Keratinocyte (primary cell): ENCODE measurements around the gene ITGAV. TPM values are rescaled to one million over a fixed set of nuclear protein-coding genes. Genes with fewer than 3 reads are reported as not detected.

Source experiments
- DNase-seq: peaks from one replicate; pipeline ENCODE4 v3.0.0-alpha.2; 2011; ENCODE audit warnings: low read depth, missing footprints, low spot score
- FAIRE-seq: peaks from 2 replicates; lab custom pipeline; 2011; peaks lifted over from hg19 to GRCh38; lab: Jason Lieb, UNC
- H2AFZ ChIP-seq: 2 replicates; pipeline ENCODE4 v1.6.0; 2012; ENCODE audit warnings: low read length, control low read depth, inconsistent platforms; ENCODE audit not compliant: control insufficient read depth
- H3K27ac ChIP-seq: 2 replicates; pipeline ENCODE4 v1.5.1; 2011; ENCODE audit warnings: low read length; ENCODE audit not compliant: control insufficient read depth, insufficient read depth
- H3K27me3 ChIP-seq: 3 replicates; pipeline ENCODE4 v1.6.0; 2011; ENCODE audit warnings: low read length; ENCODE audit not compliant: control insufficient read depth, insufficient read depth; ENCODE audit errors: extremely low read depth
- H3K36me3 ChIP-seq, 2 experiments: 2 replicates in 1 of 2; 3 replicates in 1 of 2; pipeline ENCODE4 v1.5.1; 2011; ENCODE audit warnings: low read length in 2 of 2, mild to moderate bottlenecking in 1 of 2; ENCODE audit not compliant: control insufficient read depth in 2 of 2, insufficient read depth in 2 of 2; ENCODE audit errors: extremely low read depth in 1 of 2
- H3K4me1 ChIP-seq: 3 replicates; pipeline ENCODE4 v1.5.1; 2011; ENCODE audit warnings: low read length; ENCODE audit not compliant: control insufficient read depth, insufficient read depth; ENCODE audit errors: extremely low read depth
- H3K4me2 ChIP-seq: 3 replicates; pipeline ENCODE4 v1.6.0; 2011; ENCODE audit warnings: low read depth, low read length; ENCODE audit not compliant: control insufficient read depth, insufficient read depth; ENCODE audit errors: extremely low read depth
- H3K4me3 ChIP-seq, 3 experiments: fragments of 200-600 bp in 1 of 3; sonication (generic) in 1 of 3; 2 replicates in 2 of 3; 3 replicates in 1 of 3; pipeline ENCODE4 v1.5.1; 2011 to 2016; ENCODE audit warnings: low read length in 3 of 3, mild to moderate bottlenecking in 3 of 3, control low read depth in 2 of 3, inconsistent platforms in 1 of 3, low read depth in 1 of 3, mixed read lengths in 1 of 3, mixed run types in 1 of 3, moderate library complexity in 1 of 3; ENCODE audit not compliant: control insufficient read depth in 2 of 3, insufficient read depth in 2 of 3; ENCODE audit errors: extremely low read depth in 1 of 3
- H3K79me2 ChIP-seq: 2 replicates; pipeline ENCODE4 v1.6.0; 2012; ENCODE audit warnings: low read length; ENCODE audit not compliant: control insufficient read depth, insufficient read depth
- H3K9ac ChIP-seq: 3 replicates; pipeline ENCODE4 v1.6.0; 2011; ENCODE audit warnings: low read length; ENCODE audit not compliant: control insufficient read depth, insufficient read depth; ENCODE audit errors: extremely low read depth
- H3K9me1 ChIP-seq: 3 replicates; pipeline ENCODE4 v1.6.0; 2011; ENCODE audit warnings: low read length; ENCODE audit not compliant: control insufficient read depth, insufficient read depth; ENCODE audit errors: extremely low read depth
- H3K9me3 ChIP-seq: 2 replicates; pipeline ENCODE4 v1.5.1; 2012; ENCODE audit warnings: low read depth, low read length; ENCODE audit not compliant: control insufficient read depth
- H4K20me1 ChIP-seq: 3 replicates; pipeline ENCODE4 v1.6.0; 2011; ENCODE audit warnings: low read length; ENCODE audit not compliant: control insufficient read depth, insufficient read depth; ENCODE audit errors: extremely low read depth
- CTCF ChIP-seq, 3 experiments: IDR thresholded peaks in 1 of 3; conservative IDR thresholded peaks in 1 of 3; optimal IDR thresholded peaks in 1 of 3; 2 replicates in 2 of 3; 3 replicates in 1 of 3; pipeline versions ENCODE3 to v1.5.1; 2011; ENCODE audit warnings: low read length in 3 of 3, mild to moderate bottlenecking in 3 of 3, moderate library complexity in 2 of 3, control low read depth in 1 of 3, inconsistent platforms in 1 of 3; ENCODE audit not compliant: insufficient read depth in 2 of 3; ENCODE audit errors: extremely low read depth in 1 of 3
- EZH2 ChIP-seq: IDR thresholded peaks from one replicate; pipeline ENCODE4 v1.6.1; 2012; ENCODE audit warnings: inconsistent platforms, mild to moderate bottlenecking, low read length, moderate library complexity
- dilution Hi-C: fragments of 300-500 bp; cut with MboI; formaldehyde crosslinking; loops from one replicate; pipeline ENCODE4 v1.7.0; 2020; ENCODE audit warnings: low sequenced_read_pairs; ENCODE audit not compliant: extremely low pct_ligation_motif_present
- polyA plus RNA-seq, 5 experiments: library from polyadenylated mRNA; depleted of rRNA in 3 of 5; stranded (reverse) in 3 of 5; stranded (forward) in 1 of 5; unstranded in 1 of 5; fragments of >200 nt; gene quantifications; 1 replicate in 1 of 5; 2 replicates in 3 of 5; 3 replicates in 1 of 5; pipeline versions ENCODE4 v1.2.1 to v1.2.3, GENCODE V29; 2011 to 2012; ENCODE audit warnings: missing spikeins in 2 of 5, low read depth in 1 of 5, low replicate concordance in 1 of 5

Gene ITGAV
- polyA plus RNA-seq, 1 donor (not counting 4 experiments of a cell fraction or from before 2014, with no cell fraction given), result 63.7 TPM

GRCh38 chr2:186559370-186559769 lies 30.5 kb upstream of the ITGAV start:
- FAIRE-seq (no peak), DNase-seq (no peak)
- H3K27me3 ChIP-seq, result no peaks in the 10 kb centered on the region
- dilution Hi-C loops, result no loop called here
- H3K27ac ChIP-seq, result no peak overlapping the region
- H3K4me3 ChIP-seq, result no peak overlapping the region
- H3K4me2 ChIP-seq, result no peak overlapping the region
- H3K9me1 ChIP-seq, result no peaks in the 10 kb centered on the region
- peaks cover 7% of the 10 kb centered on the region for H3K4me1 ChIP-seq
- H3K36me3 ChIP-seq, result no peaks in the 10 kb centered on the region
- H3K79me2 ChIP-seq, result no peaks in the 10 kb centered on the region
- H3K9me3 ChIP-seq, result no peaks in the 10 kb centered on the region
- no peaks in the 10 kb centered on the region for H4K20me1 ChIP-seq
- no peak overlapping the region for H2AFZ ChIP-seq
- no peak overlapping the region for H3K9ac ChIP-seq
- TF ChIP-seq EZH2 (no peak), CTCF (optimal IDR thresholded peaks at IDR 0.05 in 1 of 3, IDR thresholded peaks at IDR 0.05 in 1 of 3, conservative IDR thresholded peaks at IDR 0.05 in 1 of 3; ENCODE audit: extremely low read depth in 1 of 3, insufficient read depth in 2 of 3, low read length in 3 of 3) (no peak)

GRCh38 chr2:186559848-186560247 lies 30.0 kb upstream of the ITGAV start:
- Histone ChIP-seq H3K36me3 (no peaks in the 10 kb centered on the region), H3K4me3 (no peak overlapping the region), H3K4me1 (peaks cover 5% of the 10 kb centered on the region), H2AFZ (no peak overlapping the region), H3K27me3 (no peaks in the 10 kb centered on the region), H3K9me1 (no peaks in the 10 kb centered on the region), H3K27ac (no peak overlapping the region), H3K4me2 (no peak overlapping the region), H3K79me2 (no peaks in the 10 kb centered on the region), H3K9ac (no peak overlapping the region), H4K20me1 (no peaks in the 10 kb centered on the region), H3K9me3 (no peaks in the 10 kb centered on the region)
- TF ChIP-seq CTCF (optimal IDR thresholded peaks at IDR 0.05 in 1 of 3, IDR thresholded peaks at IDR 0.05 in 1 of 3, conservative IDR thresholded peaks at IDR 0.05 in 1 of 3; ENCODE audit: extremely low read depth in 1 of 3, insufficient read depth in 2 of 3, low read length in 3 of 3) (no peak), EZH2 (no peak)
- no peak for DNase-seq
- FAIRE-seq, result no peak
- dilution Hi-C loops, result no loop called here
